Measurements from ENCODE around the gene DDX10.
"Not testable (repeated sequence)": the region's sequence is repeated elsewhere in the genome, so short reads cannot be mapped to it uniquely, and the experiment has no call there.

The DDX10 gene

DNA sequence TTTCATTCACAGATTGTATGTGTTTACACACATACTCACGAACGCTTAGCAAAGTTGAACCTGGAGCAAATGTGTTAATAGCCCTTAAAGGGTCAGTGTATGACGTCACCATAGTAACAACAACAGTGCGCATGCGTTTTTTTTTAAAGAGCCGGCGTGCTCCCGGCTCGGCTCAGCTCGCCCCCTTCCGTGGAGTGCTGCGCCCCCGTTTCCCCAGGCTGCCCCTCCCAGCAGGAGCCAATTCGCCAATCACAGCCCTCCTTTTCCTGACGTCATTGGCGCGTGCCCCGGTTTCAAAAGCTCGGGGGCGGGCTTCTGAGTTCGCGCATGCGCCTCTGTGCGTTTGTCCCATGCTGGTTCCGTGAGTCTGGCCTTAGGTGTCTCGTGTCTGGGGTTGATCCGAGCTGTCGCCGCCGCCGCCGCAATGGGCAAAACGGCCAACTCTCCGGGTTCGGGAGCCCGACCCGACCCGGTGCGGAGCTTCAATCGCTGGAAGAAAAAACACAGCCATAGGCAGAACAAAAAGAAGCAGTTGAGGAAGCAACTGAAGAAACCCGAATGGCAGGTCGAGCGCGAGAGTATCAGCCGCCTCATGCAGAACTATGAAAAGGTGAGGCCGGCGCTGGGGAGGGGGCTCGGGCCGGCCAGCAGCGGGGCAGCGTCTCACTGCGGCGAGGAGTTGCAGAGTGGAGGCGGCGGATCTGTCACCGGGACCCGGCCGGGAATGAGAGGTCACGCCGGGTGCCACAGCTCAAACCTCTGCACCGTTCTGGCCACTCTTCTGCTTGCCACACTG, at the start of gene DDX10:
Gene DDX10, plus strand, starts transcription at position 340 of the 796 bp plus-strand sequence. Its CDS starts 85 bp downstream, at position 425.
- peak; percentile 98 for DNase-seq

DNA sequence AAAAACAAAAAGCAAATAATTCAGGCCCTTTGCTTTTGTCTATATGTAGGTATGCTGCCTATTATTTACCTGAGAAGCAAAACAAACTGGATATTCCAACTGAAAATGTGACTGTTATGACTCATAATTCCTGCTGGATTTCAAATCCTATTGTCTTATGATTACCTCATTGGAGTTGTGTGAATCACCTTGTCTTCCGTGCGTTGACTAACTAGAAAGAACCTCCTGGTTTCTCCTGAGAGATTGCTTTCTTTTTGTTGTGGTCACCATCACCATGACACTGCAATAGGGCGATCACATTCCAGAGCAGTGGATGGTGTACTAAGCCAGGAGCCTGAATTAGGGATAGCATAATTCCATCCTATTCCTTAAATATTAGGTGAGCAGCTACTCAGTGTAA, 48.3 kb upstream of the DDX10 start:
- no peak for DNase-seq

DNA sequence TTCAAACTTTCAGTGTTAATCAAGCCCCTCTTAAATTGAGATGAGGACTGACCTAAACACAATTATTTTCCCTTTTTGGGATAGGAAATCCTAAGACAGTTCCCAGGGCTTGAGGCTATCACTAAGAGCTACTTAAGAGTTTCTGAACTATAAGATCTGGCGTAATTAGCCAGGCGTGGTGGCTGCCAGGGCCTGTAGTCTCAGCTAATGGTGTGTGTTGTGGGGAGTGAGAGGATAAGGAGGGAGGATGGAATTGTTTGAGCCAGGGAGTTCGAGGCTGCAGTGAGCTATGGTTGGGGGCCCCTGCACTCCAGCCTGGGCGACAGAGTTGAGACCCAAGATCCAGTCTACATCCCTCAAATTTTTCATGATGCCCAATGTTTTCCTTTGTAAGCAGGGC, 47.8 kb upstream of the DDX10 start:
- no peak for DNase-seq

DNA sequence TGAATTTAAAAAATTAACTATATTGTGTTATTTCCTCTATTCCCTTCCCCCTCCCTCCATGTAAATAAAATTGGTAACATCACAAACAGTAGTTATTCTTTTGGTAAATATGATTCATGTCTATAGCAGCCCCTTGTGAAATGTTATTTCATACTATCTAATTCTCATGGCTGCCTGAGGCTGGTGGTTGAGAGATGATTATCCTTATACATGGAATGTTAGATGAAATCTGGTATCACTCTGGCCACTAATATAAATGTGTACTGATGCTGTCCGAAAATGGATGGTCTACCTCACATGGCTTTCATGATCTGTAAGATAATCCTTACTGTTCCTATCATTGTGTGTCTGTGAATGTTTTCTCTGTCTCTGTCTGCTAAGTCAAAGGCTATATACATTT, 46.3 kb upstream of the DDX10 start:
- no peak for DNase-seq

DNA sequence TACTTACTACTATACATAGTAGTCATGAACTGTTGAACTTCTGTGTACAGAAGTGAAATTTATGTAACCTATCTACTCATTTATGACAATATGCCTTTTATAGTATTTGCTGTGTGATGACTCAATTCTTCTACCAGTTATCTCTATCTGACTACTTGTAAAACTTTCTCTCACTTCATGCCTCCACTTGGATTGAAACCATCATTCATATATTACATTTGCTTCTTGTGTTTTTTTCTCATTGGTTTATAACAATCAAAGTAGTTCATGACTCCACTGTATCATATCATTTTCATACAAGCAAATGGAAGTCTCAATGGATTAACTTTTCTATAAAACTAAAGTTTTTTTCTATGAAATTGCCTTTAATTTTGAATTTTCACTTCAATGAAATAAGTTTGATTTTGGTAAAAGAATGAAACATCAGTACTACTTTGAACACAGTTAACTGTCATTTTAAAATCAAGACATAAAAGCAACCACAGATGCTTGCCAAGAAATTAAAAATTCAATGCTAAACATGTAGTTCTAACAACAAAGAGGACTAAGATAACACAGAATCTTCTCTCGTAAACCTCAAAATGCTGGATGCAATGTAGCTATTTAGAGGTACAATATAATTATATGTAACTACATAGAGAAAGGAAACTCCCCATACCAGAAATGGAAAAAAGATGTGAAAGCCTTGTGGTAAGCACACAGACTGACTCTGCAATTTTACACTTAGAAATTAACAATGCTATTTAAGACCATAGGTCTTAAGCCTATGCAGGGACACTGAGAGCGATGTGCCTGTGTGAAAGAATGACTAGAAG, 43.7 kb upstream of the DDX10 start:
- no peak for DNase-seq

DNA sequence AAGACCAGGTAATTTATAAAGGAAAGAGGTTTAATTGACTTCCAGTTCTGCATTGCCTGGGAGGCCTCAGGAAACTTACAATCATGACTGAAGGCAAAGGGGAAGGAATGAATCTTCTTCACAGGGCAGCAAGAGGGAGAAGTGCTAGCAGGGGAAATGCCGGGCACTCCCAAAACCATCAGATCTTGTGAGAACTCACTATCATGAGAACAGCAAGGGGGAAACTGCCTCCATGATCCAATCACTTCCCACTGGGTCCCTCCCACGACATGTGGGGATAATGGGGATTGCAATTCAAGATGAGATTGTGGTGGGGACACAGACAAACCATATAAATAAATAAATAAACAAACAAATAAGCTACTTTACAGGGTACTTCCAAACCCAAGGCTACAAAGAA, 42.5 kb upstream of the DDX10 start:
- DNase-seq: no peak

DNA sequence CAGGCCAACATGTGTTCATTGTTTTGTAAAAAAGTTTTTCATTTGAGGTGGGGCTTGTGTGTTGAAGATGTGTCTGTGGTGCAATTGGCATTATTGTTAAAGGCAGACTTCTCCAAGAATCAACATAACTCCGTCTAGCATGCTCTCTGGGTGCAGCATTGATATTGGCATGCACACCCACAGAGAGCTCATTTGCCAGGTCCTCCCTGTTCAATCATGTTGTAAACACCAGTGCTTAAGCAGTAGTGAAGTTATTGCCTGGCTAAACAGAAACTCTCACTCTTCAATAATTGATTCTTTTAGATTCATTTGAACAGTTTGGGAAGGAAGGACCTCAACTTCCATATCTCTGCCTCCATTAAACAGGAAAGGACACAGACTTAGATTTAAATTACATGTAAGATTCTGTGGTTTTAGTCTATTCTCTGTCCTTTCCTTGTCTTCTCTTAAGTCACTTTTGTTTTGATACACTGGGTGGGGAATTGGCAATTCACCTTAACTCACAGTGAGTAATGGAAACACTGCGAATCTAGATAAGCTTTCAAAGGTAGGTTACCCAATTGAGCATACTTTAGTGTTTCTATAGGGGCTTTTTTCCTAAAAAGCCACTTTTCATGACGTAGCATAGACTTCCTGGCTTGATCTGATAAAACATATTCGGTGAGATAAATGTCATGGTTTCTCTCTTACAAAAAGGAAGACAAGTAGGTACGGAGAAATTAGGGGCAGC, 40.5 kb upstream of the DDX10 start:
- no peak for DNase-seq

DNA sequence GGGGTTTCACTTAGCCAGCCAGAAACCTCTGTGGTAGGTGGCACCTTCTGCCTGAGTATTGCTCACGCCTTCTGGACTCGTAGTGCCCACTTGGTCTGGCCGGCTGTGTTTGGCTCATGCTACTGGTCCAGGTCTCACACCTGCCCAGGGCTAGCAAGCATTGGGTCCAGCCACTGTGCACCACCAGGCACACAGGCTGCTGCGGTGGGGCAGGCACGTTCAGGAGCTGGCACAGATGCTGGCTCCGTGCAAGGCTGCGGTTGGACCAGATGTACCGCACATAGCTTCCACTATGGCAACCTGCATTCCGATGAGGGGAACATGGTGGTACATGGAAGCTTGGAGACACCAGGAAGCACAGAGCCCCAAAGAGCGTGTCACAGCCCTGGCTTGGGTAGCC, 36.5 kb upstream of the DDX10 start:
- DNase-seq: no peak

DNA sequence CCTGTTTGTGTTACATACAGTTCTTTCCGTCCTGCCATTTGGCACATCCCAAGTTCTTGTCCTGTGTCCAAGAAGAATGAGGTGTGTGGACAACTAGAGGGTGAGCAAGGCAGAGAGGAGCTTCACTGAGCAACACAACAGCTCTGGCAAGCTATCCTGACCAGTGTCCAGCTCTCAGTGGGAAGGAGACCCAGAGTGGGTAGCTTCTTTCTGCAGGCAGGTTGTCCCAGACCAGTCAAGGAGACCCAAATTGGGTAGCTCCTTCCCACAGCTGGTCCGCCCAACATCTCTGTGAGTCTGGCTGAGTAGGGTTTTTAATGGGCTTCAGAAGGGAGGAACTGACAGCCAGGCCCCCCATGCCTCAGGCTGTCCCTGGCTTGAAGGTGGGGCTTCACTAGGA, 36.1 kb upstream of the DDX10 start:
- no peak for DNase-seq

DNA sequence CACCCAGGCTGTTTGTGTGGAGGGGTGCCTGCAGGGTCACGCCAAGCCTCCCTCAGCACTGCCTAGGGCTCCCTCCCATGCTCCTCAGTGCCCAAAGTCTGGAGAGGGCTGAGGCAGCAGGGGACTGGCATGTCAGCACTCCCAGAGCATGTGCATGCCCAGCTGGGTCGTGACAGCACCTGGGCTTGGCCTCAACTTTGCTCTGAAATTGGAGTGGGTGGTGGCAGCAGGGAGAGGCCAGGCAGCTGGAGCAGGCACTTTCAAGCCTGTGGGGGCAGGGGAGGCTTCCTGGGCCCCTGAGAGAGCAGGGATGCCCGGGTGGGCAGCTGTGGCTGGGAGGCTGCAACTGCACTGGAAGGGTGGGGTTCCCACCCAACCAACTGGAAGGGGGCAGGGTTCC, 35.6 kb upstream of the DDX10 start:
- DNase-seq: no peak

DNA sequence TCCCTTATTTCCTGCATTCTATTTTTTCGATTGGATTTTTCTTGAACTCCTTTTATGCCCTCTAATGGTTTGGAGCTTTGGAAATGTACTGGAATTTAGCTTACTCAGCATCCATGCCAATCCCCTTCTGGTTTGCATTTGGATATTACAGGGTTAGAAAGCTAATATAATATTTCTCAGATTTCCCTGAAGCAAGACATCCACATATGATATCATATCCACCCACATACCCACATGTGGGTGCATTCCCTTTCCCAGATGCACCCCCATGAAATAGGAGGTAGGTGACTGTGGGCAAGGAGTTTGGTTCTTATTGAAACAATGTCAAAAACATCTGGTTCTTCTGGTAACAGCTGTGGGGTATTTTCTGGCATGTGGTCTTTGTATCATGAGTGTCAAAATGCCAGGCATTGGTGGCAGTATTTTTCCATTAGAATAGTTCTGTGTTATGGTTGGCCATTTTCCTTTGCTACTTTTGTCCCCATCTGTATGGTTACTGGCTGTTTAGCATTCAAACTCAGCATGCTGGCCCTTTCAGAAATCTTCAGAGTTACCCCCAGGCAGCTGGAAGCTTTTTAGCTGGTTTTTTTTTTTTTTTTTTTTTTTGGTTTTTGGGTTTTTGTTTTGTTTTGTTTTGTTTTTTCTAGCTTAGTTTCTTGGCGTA, 32.7 kb upstream of the DDX10 start:
- DNase-seq: no peak

DNA sequence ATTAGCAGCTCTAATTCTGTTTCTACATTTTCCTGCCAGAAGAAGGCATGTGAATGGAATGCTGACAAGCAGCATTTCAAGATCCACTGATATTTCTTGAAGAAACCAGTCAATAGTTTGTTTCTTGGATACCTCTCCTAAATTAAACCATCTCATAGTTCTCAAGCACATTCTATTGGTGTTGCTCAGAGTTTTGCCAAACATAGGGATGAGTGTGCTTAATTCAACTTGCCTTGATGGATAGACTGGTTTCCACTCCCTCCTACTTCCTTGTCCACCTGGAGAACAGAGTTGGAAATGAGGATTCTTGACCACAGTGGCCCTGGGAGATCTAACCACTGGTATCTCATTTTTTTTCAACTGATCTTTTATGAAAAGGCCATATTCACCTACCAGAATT, 29.8 kb upstream of the DDX10 start:
- no peak for DNase-seq

DNA sequence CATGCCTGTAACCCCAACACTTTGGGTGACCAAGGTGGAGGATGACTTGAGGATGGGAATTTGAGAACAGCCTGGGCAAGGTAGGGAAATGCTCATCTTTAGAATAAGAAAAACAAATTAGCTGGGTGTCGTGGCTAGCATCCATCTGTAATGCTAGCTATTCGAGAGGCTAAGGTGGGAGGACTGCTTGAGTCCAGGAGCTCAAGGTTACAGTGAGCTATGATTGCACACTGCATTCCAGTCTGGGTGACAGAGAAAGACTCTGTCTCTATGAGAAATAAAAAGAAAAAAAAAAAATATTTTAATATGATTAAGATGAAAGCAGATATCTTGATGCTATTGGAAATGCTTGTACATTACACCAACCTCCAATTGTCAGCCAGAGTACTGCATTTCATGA, 28.6 kb upstream of the DDX10 start:
- no peak for DNase-seq

DNA sequence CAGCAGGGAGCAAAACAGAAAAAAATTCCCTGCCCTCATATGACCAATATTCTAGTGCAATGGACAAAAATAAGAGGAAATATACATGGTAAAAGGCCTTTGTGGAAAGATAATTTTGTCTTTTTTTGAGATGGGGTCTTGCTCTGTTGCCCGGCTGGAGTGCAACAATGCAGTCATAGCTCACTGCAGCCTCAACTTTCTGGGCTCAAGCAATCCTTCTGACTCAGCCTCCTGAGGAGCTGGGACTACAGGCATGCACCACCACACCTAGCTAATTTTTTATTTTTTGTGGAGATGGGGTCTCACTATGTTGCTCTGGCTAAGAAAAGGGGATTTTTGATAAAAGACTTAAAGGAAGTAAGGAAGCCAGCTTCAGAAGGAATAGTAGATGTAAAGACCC, 25.7 kb upstream of the DDX10 start:
- DNase-seq: no peak

DNA sequence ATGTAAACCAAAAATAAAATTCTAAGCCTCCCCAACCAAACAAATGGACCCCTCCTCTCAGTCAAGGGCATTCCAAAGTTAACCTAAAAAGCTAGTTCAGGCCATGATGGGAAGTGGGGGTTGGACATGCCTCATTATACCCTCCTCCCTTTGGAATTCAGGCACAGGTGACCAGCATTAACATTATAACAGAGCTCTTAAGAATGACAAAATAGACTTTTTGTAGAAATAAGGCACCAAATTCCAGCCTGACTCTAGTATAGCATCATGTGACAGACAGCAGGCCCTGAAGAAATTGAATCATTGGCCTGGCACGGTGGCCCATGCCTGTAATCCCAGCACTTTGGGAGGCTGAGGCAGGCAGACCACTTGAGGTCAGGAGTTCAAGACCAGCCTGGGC, 23.1 kb upstream of the DDX10 start:
- DNase-seq: not testable (repeated sequence)

DNA sequence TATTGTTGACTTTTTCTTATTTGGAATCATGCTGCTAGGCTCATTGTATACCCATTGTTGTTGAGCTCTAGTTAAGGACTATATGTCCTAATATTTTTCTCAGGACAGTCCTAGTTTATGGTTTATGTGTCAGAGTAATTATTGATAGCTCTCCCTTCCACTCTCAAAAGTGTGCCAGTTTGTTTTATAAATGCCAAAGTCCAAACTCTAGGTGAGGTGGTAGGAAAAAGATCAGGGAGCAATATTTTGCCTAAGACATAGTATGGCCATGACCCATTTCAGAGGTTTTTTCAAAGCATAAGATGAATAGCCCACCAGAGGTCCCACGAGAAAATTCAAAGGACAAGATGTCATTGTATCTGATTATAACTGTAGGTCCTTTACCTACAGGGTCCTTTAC, 20.9 kb upstream of the DDX10 start:
- no peak for DNase-seq

DNA sequence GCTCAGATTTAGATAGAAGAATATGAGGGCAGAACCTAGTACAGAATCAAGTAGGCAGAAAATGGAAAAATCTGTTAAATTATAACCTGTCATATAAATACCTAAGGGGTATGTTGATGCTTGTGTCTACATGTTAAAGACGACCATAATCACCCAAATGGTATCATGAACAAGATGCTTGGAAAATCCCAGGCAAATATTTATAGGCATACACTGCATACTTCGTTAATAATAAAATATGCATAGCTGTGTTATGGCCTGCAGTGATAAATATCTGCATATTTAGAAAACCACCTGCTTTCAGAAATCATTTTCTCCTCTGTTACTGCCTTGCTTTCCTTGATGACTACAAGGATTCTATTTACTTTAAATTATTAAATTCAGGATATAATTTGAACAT, 18.9 kb upstream of the DDX10 start:
- DNase-seq: no peak

DNA sequence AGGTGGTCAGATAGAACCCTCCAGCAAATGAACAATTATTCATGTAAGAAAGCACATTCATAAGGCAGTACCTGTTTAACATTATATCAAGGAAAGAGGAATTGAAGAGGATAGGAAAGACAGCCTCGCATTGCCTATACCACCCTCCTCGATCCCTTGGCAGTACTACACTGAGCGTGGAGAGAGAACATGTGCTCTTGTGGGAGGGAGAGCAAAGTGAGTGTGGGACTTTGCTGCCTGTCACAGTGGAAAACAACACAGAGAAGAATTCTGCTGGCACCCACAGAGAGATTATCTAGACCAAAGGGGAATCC, 17.5 kb upstream of the DDX10 start:
- no peak for DNase-seq

DNA sequence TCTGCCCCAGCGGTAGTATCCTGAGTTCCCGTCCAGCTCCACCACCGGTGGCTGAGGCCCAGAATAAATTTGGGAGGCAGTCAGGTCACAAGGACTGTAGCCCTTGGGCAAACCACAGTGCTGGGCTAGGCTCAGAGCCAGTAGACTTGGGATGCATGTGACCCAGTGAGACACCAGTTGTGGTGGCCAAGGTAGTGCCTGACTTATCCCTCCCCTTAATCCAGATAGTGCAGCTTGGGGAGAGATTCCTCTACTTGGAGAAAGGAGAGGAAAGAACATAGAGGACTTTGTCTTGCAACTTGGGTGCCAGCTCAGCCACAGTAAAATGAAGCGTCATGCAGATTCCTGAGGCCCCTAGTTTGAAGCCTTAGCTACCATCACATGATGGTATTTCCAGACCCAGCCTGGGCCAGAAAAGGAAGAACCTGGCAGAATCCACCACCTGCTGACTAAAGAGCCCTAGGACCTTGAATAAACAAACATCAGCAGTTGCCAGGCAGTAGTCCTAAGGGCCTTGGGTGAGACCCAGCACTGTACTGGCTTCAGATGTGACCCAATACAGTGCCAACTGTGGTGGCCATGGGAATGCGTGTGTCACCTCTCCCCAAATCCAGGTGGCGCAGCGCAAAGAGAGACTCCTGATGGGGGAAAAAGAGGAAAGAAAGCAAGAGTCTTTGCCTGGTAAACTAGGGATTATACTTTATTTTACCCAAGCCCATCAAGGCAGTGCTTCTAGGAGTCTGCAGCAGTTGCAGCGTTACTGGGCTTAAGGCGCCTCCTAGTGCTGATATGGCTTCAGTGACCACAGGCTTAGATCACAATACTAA, 17.0 kb upstream of the DDX10 start:
- peak; percentile 42 for DNase-seq

DNA sequence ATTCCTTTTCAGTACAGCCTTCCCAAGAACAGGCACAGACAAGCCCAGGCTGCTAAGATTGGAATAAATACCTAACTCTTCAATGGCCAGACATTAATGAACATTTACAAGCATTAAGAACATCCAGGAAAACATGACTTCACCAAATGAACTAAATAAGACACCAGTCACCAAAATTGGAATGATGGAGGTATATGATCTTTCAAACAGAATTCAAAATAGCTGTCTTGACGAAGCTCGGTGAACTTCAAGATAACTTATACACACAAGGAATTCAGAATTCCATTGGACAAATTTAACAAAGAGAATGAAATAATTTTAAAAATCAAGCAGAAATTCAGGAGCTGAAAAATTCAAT, 16.4 kb upstream of the DDX10 start:
- DNase-seq: no peak

DNA sequence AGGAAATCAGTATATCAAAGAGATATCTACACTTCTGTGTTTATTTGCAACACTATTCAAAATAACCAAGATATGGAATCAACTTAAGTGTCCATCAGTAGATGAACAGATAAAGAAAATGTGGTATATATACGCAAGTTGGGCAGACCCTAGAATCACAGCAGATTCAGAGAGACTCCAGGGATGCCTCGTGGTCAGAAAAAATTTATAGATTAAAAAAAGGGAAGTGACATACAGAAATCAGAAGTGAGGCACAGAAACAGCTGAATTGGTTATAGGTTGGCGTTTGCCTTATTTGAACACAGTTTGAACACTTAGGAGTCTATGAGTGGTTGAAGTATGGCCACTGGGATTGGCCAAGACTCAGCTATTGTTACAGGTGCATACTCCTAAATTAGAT, 10.8 kb upstream of the DDX10 start:
- DNase-seq: not testable (repeated sequence)

DNA sequence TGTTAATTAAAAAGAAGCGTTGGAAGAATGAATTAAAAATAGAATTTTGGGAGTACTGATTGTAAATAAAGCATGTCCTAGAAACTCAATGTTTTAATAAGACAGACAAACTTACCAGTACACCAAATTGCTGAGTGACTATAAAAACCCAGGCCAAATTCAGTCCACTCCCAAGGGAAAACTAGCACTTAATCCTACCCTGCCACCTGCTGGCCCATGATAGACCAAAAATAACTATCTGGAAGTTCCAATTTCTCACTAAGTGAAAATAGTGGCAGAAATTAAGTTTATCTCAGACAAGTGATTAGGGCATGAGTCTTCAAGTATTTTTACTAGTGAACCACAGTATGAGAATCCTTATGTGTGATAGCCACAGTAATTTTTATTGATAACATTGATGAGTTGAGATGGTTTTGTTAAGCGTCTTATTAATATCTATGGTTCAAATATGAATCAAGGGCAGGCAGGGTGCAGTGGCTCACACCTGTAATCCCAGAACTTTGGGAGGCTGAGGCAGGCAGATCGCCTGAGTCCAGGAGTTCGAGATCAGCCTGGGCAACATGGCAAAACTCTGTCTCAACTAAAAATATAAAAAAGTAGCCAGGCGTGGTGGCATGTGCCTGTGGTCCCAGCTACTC, 9.8 kb upstream of the DDX10 start:
- DNase-seq: peak; percentile 52

Measured in NCI-H446 treated with DMSO at 0.1 percent for 48 hours (cell line).